Ovary (tissue), 3 donors: Measurements from ENCODE around the gene ZBTB33.

Experiments used
- EP300 ChIP-seq: sonication (generic); formaldehyde crosslinking; IDR thresholded peaks from one replicate; pipeline ENCODE4 v1.6.1; 2017; ENCODE audit warnings: antibody characterized with exemption
- POLR2A ChIP-seq: fragments of 450-650 bp; IDR thresholded peaks from one replicate; pipeline ENCODE4 v1.6.1; 2017; ENCODE audit warnings: antibody characterized with exemption, mild to moderate bottlenecking, moderate library complexity
- TF ChIP-seq, protein P1 (sequence below), 3 donors: fragments of 450-650 bp in 2 of 3; fragments of 200-600 bp in 1 of 3; IDR thresholded peaks; one replicate each; pipeline versions ENCODE4 v1.5.1 to v1.8.0; 2016 to 2022; ENCODE audit warnings: antibody characterized with exemption in 3 of 3, mild to moderate bottlenecking in 1 of 3
- donor health status: DM: no; HTN: no; CAD: no.

DNA sequence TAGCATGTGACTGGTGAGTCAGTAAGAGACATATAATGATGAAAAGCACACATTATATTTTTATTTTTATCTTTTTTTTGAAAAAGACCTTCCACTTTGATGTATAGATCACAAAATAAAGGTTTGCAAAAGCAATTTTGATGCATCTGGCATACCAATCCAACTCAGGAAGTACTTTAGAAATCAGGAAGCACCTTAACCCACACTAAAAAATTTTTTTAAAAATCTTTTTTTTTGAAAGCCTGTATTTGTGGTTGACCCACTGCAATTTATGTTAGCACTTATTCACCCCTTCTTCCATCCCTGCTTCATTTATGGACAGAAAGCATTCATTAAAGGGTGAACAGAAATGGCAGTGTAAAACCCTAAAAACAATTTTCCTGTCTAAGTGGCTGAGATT, 44.0 kb downstream of the ZBTB33 start:
- TF ChIP-seq, protein P1, sequence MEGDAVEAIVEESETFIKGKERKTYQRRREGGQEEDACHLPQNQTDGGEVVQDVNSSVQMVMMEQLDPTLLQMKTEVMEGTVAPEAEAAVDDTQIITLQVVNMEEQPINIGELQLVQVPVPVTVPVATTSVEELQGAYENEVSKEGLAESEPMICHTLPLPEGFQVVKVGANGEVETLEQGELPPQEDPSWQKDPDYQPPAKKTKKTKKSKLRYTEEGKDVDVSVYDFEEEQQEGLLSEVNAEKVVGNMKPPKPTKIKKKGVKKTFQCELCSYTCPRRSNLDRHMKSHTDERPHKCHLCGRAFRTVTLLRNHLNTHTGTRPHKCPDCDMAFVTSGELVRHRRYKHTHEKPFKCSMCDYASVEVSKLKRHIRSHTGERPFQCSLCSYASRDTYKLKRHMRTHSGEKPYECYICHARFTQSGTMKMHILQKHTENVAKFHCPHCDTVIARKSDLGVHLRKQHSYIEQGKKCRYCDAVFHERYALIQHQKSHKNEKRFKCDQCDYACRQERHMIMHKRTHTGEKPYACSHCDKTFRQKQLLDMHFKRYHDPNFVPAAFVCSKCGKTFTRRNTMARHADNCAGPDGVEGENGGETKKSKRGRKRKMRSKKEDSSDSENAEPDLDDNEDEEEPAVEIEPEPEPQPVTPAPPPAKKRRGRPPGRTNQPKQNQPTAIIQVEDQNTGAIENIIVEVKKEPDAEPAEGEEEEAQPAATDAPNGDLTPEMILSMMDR (IDR thresholded peaks at IDR 0.05): no peak
- no peak for TF ChIP-seq EP300
- TF ChIP-seq POLR2A: no peak
